ENCODE measurements around the gene TMEM131.
"Not testable (repeated sequence)": the region's sequence is repeated elsewhere in the genome, so short reads cannot be mapped to it uniquely, and the experiment has no call there.

The TMEM131 gene

GRCh38 chr2:97950329-97951154, 45.2 kb downstream of the TMEM131 start:
- no peak for DNase-seq

- DNase-seq = no peak
These were observed 46.8 kb downstream of the TMEM131 start for GRCh38 chr2:97948926-97949325.

- DNase-seq = no peak
These were observed 50.0 kb downstream of the TMEM131 start for GRCh38 chr2:97945791-97946190.

GRCh38 chr2:97936881-97937280, 58.9 kb downstream of the TMEM131 start:
- no peak for DNase-seq

- no peak for DNase-seq
These were observed 59.5 kb downstream of the TMEM131 start for GRCh38 chr2:97936199-97936598.

- no peak for DNase-seq
These were observed 60.0 kb downstream of the TMEM131 start for GRCh38 chr2:97935719-97936161.

- no peak for DNase-seq
These were observed 62.6 kb downstream of the TMEM131 start for GRCh38 chr2:97932975-97933662.

- no peak for DNase-seq
These were observed 63.9 kb downstream of the TMEM131 start for GRCh38 chr2:97931858-97932225.

- DNase-seq = peak; percentile 47 to 63
These were observed 64.5 kb downstream of the TMEM131 start for GRCh38 chr2:97931118-97931857.

GRCh38 chr2:97928591-97928990, 67.2 kb downstream of the TMEM131 start:
- no peak for DNase-seq

GRCh38 chr2:97926946-97927345, 68.8 kb downstream of the TMEM131 start:
- peak; percentile 27 to 40 for DNase-seq

GRCh38 chr2:97924194-97924593, 71.6 kb downstream of the TMEM131 start:
- DNase-seq = no peak

- DNase-seq = no peak
These were observed 75.9 kb downstream of the TMEM131 start for GRCh38 chr2:97919858-97920257.

- DNase-seq = no peak
These were observed 76.9 kb downstream of the TMEM131 start for GRCh38 chr2:97918818-97919217.

- DNase-seq = not testable (repeated sequence)
These were observed 78.1 kb downstream of the TMEM131 start for GRCh38 chr2:97917668-97918067.

GRCh38 chr2:97914691-97915213, 81.0 kb downstream of the TMEM131 start:
- no peak for DNase-seq

GRCh38 chr2:97913846-97914245, 81.9 kb downstream of the TMEM131 start:
- no peak for DNase-seq

GRCh38 chr2:97911922-97912575, 83.7 kb downstream of the TMEM131 start:
- no peak for DNase-seq

- peak; percentile 89 for DNase-seq
These were observed 84.4 kb downstream of the TMEM131 start for GRCh38 chr2:97911206-97911921.

- DNase-seq = peak in 1 of 2 experiments; percentile 6
These were observed 85.1 kb downstream of the TMEM131 start for GRCh38 chr2:97910403-97911205.

GRCh38 chr2:97908208-97908676, 87.5 kb downstream of the TMEM131 start:
- no peak for DNase-seq
